GM19035 (cell line): ENCODE results near the gene PRKD3.
A peak's percentile ranks its signal among the peaks of the same experiment; 100 is the strongest.

Experiments
- ATAC-seq: cut with Tn5 transposase; IDR thresholded peaks from one replicate; pipeline ENCODE4 v1.9.1; 2021; ENCODE audit not compliant: unreplicated experiment

The PRKD3 gene

GRCh38 chr2:37324786-37325624 is at the start of gene PRKD3:
TSS of gene PRKD3 (minus strand) at chr2:37324833. CDS start at chr2:37316524, 8,309 bp downstream.
- ATAC-seq: peak; percentile 71

- ATAC-seq: no peak
Measured at GRCh38 chr2:37372000-37372399, 47.4 kb upstream of the PRKD3 start.

GRCh38 chr2:37370666-37371065 is 46.0 kb upstream of the PRKD3 start:
- no peak for ATAC-seq

- ATAC-seq: no peak
Measured at GRCh38 chr2:37367984-37368383, 43.4 kb upstream of the PRKD3 start.

GRCh38 chr2:37367310-37367709 is 42.7 kb upstream of the PRKD3 start:
- ATAC-seq: no peak

- ATAC-seq: no peak
Measured at GRCh38 chr2:37366773-37367172, 42.1 kb upstream of the PRKD3 start.

GRCh38 chr2:37365669-37366068 is 41.0 kb upstream of the PRKD3 start:
- peak; percentile 89 for ATAC-seq

- ATAC-seq: no peak
Measured at GRCh38 chr2:37364351-37364750, 39.7 kb upstream of the PRKD3 start.

GRCh38 chr2:37361994-37362698 is 37.5 kb upstream of the PRKD3 start:
- ATAC-seq: no peak

GRCh38 chr2:37361216-37361815 is 36.7 kb upstream of the PRKD3 start:
- no peak for ATAC-seq

- ATAC-seq: no peak
Measured at GRCh38 chr2:37358466-37358865, 33.8 kb upstream of the PRKD3 start.

GRCh38 chr2:37357530-37357929 is 32.9 kb upstream of the PRKD3 start:
- ATAC-seq: no peak

- ATAC-seq: no peak
Measured at GRCh38 chr2:37357069-37357468, 32.4 kb upstream of the PRKD3 start.

GRCh38 chr2:37356299-37356698 is 31.7 kb upstream of the PRKD3 start:
- no peak for ATAC-seq

- no peak for ATAC-seq
Measured at GRCh38 chr2:37355735-37356134, 31.1 kb upstream of the PRKD3 start.

- no peak for ATAC-seq
Measured at GRCh38 chr2:37354531-37354930, 29.9 kb upstream of the PRKD3 start.

GRCh38 chr2:37350034-37350433 is 25.4 kb upstream of the PRKD3 start:
- no peak for ATAC-seq

- ATAC-seq: no peak
Measured at GRCh38 chr2:37349231-37349860, 24.7 kb upstream of the PRKD3 start.

- ATAC-seq: no peak
Measured at GRCh38 chr2:37348155-37348554, 23.5 kb upstream of the PRKD3 start.

GRCh38 chr2:37344453-37345361 is 20.1 kb upstream of the PRKD3 start, which contains the start of gene QPCT:
TSS of gene QPCT (plus strand) at chr2:37344630. CDS start at chr2:37344732, 102 bp downstream.
- ATAC-seq: no peak
